GM19099 (cell line): ENCODE results near the gene ANGPTL7.

ENCODE experiments used
- POLR2A ChIP-seq: IDR thresholded peaks from 3 replicates; pipeline ENCODE4 v1.6.1; 2011; ENCODE audit warnings: low read depth; ENCODE audit not compliant: insufficient read length; ENCODE audit errors: extremely low read depth

Gene ANGPTL7

GRCh38 chr1:11157867-11158266, 31.3 kb upstream of the ANGPTL7 start:
- no peak for TF ChIP-seq POLR2A

- TF ChIP-seq POLR2A, result no peak
Observed at GRCh38 chr1:11158291-11158690, 30.9 kb upstream of the ANGPTL7 start.

- no peak for TF ChIP-seq POLR2A
Observed at GRCh38 chr1:11158720-11159321, 30.3 kb upstream of the ANGPTL7 start.

GRCh38 chr1:11168731-11169130, 20.4 kb upstream of the ANGPTL7 start:
- no peak for TF ChIP-seq POLR2A

GRCh38 chr1:11169202-11169601, 20.0 kb upstream of the ANGPTL7 start:
- no peak for TF ChIP-seq POLR2A

GRCh38 chr1:11170102-11170501, 19.1 kb upstream of the ANGPTL7 start:
- TF ChIP-seq POLR2A, result no peak

- no peak for TF ChIP-seq POLR2A
Observed at GRCh38 chr1:11174261-11174942, 14.8 kb upstream of the ANGPTL7 start.

- TF ChIP-seq POLR2A, result no peak
Observed at GRCh38 chr1:11175461-11175860, 13.7 kb upstream of the ANGPTL7 start.

GRCh38 chr1:11176081-11176706, 13.0 kb upstream of the ANGPTL7 start:
- no peak for TF ChIP-seq POLR2A

- no peak for TF ChIP-seq POLR2A
Observed at GRCh38 chr1:11178021-11179015, 10.8 kb upstream of the ANGPTL7 start.

- TF ChIP-seq POLR2A, result no peak
Observed at GRCh38 chr1:11179125-11179524, 10.0 kb upstream of the ANGPTL7 start.

GRCh38 chr1:11180342-11180744, 8.8 kb upstream of the ANGPTL7 start:
- TF ChIP-seq POLR2A, result no peak

- TF ChIP-seq POLR2A, result no peak
Observed at GRCh38 chr1:11182884-11183283, 6.3 kb upstream of the ANGPTL7 start.

- no peak for TF ChIP-seq POLR2A
Observed at GRCh38 chr1:11184973-11185372, 4.2 kb upstream of the ANGPTL7 start.

GRCh38 chr1:11187000-11187399, 2.2 kb upstream of the ANGPTL7 start:
- no peak for TF ChIP-seq POLR2A

GRCh38 chr1:11187494-11187893, 1.7 kb upstream of the ANGPTL7 start:
- no peak for TF ChIP-seq POLR2A

- no peak for TF ChIP-seq POLR2A
Observed at GRCh38 chr1:11187931-11188330, 1.2 kb upstream of the ANGPTL7 start.
